Activated CD4-positive, alpha-beta T cell treated with anti-CD3 and anti-CD28 coated beads, Interleukin-2, amount 50 U/mL, for 4 hours (primary cell): ENCODE results near the gene SLC30A1.

Experiments used
- DNase-seq, 2 experiments: peaks; one replicate each; pipeline ENCODE4 v3.0.0-alpha.2; 2020

SLC30A1 gene

DNA sequence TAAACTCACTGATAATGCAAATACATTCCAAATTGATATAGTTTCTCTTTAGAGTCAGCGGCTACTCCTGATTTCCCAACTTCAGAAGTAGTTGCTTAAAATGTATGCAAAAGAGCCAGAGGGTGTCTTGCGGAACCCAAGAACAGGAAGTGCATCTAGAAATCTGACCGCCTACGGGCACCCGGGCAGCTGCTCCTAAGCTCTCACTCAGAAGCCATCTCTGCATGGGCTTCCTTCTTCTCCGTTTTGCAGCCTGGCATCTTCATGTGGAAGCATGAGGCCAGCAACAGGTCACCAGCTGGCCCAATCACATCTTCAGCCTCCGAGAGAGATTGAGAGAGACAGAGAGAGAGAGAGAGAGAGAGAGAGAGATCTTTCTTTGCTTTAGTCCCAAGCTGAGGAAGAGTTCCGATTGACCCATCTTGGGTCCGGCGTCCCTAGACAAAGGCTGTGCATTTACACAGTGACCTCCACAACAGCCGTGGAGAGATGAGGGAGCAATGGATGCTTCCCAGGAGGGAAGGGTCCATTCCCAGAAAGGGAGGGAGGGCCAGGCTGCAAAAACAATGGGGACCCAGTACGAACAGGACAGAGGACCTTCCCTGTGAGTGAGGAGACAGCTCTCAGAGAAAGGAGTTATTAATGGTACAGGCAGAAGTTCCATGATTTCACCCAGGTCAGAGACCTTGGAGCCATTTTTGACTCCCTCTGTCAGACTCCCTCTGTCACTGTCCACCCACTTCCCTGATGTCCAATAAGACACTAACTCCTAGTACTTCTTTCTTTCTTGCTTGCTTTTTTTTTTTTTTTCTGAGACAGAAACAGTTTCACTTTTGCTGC lies 28.2 kb upstream of the SLC30A1 start:
- DNase-seq = no peak

DNA sequence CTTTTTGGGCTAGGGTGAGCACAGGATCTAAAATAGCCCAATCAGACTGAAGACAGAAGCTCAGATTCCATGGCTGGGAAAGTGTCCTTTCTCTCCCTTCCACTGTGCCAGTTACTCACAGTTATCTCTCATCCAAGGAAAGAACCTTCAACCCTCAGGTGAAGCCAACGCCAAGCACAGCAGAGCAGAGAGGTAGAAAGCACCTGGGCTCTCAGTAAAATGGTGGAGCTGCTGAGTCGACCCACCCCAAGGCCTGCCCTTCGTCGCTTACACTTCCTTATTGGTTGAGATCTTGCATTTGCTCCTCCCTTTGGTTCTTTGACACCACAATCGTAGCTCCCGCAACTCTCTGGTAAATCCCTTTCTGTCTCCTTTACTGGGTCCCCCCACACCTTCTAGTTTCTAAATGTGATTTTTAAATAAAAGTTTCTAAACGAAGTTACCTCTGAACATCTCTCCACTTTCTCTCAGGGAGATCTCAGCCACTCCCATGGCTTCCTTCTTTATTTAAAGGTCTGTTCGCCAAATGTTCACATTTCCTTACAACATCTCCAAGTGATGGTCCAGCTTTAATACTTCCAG lies 27.5 kb upstream of the SLC30A1 start:
- no peak for DNase-seq

DNA sequence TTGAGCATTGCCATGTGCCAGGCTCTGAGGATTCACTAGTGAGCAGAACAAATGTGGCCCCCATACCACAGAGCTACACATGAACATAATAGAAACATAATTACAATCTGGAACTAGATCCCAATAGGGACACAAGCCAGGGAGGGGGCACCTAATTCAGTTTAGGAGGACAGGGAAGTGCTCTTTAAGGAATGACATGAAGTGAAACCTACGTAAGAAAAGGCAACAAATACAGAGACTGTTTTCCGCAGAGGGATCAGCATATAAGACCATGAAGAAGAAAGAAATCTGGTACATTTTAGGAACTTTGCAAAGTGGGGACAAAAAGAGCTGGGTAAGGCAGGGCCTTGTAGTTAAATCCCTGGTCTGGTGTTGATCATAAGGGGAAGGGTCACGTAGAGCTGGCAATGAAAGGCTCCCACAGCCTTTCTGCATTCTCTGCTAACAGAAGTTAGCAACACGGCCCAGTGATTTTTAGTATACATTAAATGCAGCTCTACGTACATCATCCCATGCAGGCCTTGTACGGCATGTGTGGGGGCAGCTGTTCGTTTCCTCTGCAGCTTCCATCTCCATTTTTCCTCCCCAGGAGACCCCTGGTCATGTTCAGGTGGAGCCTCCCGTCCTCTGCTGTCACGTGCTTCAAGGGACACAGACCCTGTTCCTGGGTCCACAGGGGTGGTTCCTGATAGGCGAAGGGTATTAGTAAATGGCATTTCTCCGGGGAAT lies 26.8 kb upstream of the SLC30A1 start:
- DNase-seq = no peak

DNA sequence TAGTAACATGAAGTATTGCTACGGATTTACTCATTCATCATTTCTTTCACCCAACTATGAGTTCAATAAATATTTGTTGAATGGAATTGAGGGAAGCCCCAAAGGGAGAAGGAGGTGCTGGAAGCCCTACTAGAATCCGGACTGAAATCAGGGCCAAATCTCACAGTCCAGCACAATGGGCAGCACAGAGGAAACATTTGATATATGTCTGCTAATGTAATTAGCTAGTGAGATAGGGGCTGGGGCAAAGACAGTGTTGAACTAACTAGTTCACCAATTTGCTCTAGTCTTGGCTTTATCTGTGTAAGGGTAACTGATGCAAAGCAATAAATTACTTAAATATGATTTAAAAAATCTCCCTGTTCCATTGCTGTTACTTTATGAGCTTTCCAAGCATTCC lies 26.1 kb upstream of the SLC30A1 start:
- no peak for DNase-seq

DNA sequence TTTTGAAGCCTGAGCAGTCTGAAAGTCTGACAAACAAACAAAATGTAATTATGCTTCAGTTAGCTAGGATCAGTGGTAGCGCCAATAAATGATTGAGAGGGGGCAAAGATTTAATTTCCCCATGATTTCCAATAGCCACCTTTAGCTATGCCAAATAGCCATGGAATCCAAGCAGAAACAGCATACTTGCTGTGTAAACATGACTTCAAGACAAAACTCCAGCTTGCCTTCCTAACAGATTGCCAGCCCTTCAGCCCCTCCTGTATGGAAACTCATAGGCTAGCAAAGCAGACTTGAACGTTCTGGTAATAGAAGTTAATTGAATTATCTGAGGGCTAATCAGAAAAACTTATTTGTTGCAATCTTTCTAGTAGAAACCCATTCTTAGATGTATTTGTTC lies 25.6 kb upstream of the SLC30A1 start:
- no peak for DNase-seq

DNA sequence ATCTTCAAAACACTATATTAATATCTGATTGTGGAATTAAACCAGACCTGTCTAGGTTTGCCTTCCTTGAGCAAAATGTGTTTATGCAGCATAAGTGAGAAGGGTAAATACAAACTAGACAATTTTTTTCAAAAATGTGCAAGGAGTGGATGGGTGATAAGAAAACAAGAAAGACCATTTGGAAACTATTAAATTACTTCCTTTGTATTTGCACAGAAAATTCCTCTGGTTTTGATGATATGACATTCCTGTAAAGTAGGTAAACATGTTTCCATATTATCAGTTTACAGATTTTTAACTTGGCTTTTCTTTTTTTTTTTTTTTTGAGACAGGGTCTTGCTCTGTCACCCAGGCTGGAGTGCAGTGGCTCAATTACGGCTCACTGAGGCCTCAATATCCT lies 24.8 kb upstream of the SLC30A1 start:
- no peak for DNase-seq

DNA sequence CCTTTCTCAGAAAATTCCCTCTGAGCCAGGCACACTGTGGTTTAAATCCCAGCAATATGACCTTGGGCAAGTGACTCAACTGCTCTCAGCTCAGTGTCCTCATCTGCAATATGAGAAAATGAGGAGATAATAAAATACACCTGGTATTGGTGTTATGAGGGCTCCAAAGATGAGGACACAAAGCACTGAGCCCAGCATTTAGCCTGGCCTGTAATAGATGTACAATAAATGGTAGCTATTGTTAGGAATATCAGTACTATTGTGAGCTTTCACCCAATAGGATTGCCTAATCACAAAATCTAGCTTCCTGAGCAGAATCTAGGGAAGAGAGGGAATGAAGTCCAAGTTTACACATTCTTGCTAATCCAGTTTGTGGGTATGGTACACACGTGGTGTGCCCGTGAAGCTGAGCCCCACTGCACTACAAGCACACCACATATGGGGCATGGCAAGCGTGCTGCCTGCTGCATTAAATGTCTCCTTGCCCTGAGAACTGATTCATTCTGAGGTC lies 24.3 kb upstream of the SLC30A1 start:
- no peak for DNase-seq

DNA sequence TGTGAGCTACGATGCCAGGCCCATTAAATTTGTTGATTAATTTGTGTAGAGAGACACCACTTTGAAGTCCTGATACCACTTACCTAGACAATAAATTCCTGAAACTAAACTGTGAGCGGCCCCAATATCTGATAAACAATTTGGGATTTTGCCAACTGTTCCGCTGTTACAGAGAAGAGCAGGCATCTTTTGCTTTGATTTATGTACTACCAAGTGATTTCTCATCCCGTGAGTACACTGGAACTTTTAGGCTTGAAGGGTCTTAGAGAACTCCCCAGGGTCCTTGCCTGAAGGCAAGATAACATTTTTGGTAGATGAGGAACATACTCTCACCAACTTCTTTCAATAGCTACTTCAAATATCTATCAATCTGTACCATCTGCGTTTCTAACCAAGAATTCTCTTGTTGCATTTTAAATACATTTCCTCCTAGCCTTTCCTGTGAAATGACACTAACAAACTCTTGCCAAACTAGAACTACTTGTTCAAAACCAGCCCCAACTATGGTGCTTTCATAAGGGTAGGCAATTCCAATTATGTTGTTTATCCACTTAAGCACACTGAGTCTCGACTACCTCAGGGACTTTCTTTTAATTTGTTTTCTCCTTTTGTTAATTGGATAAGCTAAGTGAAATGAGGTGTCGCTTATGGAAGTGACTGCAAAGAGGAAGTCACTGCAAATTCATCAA lies 23.2 kb upstream of the SLC30A1 start:
- DNase-seq = no peak

DNA sequence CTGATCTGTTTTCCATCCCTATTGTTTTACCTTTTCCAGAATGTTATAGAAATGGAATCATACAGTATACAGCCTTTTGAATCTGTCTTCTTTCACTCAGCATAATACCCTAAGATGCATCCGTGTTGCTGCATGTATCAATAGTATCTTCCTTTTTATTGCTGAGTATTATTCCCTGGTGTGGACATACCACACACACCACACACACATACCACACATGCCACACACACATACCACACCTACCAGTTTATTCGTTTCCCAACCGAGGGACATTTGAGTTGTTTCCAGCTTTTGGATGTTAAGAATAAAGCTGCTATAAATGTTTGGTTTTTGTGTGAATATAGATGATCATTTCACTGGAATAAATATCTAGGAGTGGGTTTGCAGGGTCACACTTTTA lies 22.2 kb upstream of the SLC30A1 start:
- no peak for DNase-seq

DNA sequence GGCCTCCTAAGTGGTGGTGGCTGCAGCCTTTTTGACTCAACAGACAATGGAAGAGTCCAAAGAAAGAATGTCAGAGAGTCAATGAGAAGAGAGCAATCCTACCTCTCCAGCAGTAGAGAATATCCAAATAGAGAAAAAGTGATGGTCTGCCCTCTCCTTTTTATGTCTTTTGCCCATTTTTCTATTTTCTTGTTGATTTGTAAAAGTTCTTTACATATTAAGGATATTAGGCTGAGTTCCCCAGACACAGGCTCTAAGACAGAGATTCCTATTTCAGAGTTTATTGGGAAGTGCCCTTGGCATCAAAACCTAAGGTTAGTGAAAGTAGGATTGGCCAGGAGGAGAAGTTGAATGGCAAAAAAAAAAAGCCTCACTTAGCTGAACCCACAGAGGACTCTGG lies 20.3 kb upstream of the SLC30A1 start:
- DNase-seq = no peak

DNA sequence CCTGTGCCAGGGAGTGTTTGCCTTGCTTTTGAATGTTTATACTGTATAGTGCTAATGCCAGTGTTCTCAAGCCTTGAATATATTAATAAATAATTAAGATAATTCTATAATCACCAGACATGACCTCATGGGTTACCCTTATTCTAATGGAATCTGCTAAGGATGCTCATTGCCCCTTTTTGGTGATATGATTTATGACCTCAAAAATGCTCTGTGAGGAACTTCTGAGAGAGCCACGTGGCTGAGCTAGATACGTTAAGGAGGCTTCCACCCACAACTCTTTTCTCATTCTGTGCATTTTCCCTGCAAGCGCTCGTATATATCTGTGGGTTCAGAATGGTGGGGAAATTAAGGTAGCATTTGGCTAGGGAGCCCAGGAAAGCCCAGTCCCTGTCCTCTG lies 19.6 kb upstream of the SLC30A1 start:
- no peak for DNase-seq

DNA sequence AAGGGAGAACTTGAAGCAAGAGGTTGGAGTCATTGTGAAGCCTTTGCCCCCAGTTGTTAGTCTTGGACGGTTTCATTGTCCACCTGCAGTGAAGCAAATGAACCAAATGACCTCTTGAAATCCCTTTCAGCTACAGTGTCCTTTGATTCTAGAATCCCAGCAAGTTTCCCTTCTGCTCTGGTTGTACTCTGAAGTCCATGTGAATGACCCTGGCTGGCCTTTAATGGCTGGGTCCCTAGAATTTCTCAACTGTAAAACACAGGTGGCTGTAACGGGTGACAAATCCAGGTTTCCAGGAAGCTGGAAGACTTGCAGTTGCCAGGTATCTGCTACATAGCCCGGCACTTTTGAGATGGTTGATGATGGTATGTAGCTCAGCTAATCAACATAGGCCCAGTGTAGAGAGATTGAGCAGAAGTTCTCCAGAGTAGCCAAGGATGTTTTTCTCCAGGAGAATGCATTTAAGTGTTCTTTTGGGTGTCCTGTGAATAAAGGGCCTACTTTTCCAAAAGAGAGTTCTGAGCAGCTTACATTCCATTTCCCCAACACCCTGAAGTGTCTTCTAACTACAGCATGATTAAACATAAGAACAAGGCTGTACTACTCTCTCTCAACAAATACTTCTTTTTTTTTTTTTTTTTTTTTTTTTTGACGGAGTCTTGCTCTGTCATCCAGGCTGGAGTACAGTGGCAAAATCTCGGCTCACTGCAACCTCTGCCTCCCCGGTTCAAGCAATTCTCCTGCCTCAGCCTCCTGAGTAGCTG lies 17.6 kb upstream of the SLC30A1 start:
- no peak for DNase-seq

DNA sequence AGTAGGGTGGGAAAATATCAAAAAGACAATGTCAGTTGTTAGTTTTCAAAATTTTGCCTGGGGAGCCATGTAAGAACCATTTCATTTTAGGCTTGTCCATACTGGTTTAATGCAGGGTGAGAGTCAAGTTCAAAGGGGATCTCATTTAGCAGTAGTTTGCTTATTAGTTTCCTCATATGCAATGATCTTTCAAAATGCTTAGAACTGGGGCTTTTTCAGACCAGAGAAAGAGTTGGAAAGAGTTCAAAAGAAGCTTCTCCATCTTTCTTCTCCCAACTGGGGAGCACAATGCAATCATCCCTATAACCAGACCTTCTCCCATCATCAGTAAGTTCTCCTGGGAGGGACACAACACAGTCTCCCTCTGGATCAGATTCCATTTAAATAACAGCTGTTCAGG lies 16.5 kb upstream of the SLC30A1 start:
- DNase-seq = no peak

DNA sequence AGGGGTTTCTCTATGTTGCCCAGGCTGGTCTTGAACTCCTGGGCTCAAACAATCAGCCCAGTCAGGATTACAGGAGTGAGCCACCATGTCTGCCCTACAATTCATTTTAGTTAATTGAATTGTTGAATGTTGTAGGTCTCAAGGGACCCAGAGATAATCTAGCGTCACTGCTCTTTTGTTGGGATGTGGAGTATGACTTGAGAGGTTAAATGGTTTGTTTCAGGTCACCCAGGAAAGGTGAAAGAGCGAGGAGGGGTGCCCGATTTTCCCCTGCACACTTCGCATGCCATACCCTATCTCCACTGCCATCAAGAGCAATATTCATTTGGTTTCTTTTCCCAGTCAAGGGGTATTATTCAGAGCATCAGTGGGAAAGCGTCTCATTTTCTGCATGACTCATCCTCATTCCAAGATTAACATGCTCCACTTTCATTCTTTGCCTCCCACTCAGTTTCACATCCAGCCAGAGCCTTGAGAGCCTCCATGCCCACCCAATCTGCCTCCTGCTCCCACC lies 13.1 kb upstream of the SLC30A1 start:
- DNase-seq = no peak

DNA sequence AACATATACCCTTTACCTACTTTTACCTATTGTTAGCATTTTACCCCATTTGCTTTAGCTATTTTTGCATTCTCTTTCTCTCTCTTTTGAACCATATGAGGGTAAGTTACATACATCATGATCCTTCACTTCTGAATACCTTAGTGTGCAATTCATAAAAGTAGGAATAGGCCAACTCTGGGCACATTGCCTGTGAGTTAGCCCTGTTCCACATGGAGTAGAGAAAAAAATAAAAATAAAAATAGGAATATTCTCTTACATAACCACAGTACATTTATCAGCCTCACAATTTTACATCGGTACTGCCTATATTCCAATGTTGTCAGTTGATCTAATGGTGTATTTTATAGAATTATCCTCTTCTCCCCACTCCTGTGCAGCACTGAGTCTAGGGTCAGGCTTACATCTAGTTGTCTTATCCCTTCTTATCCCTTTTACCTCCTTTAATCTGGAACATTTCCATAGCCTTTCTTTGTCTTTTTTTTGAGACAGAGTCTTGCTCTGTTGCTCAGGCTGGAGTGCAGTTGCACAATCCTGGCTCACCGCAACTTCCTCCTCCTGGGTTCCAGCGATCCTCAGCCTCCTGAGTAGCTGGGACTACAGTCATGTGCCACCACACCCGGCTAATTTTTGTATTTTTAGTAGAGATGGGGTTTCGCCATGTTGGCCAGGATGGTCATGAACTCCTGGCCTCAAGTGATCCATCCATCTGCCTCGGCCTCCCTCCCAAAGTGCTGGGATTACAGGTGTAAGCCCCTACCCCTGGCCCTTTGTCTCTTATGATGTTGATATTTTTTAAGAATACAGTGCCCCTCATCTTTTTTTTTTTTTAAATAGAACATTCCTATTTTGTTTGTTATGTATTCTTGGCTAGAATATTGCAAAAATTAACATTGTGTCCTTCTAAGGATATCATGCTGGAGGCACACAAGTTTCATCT lies 11.1 kb upstream of the SLC30A1 start:
- DNase-seq = no peak

DNA sequence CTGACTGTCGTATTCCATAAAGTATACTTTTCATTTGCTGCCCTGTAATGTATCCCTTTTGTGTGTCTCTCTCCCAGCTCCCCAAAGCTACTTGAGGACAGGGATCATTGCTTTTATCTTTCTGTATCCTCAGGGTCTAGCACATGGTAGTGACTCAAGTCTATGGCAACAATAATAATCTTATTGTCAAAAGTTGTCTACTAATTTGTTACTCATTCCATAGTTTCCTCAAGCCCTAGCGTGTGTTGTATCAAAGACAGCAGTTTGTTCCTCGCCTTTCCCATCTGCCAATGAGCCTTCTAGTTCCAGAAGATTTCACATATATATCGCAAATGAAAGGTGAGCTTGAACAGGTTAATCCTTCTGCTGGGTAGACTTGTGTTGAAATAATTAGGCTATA lies 9.8 kb upstream of the SLC30A1 start:
- DNase-seq = no peak

DNA sequence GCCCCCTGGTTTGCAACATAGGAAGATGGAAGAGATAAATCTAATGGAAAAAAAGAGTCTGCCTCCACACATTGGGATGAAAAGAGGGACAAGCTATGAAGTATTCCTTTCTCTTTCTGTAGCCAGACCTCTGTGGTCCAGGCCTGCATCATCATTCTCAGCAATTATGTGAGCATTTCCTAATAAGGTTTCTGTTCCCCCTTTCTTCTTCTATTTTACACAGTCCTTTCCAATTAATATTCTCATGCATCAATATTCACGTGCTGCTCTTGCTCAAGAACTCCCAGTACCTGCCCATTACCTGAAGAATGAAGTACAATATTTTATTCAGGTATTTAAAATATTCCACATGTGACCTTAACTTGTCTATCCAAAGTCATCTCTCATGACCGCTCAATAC lies 8.2 kb upstream of the SLC30A1 start:
- no peak for DNase-seq

DNA sequence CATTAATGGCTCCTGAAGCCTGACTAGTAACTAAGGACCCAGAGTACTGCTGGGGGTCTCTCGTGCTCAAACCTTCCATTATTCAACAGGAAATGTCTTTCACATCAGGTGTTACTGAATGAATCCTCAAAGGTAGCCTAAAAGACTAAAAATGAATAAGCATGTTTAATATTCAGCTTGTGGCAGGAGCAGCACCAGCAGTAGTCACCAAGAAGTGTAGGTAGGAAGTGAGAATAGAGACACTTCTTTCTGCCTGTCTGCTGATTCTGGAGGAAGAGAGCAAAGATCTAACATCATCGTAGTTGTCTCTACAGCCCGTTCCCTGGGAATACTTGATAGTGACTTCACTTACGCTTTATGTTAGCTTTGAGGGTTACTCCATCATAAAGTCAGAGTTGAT lies 7.6 kb upstream of the SLC30A1 start:
- DNase-seq = no peak

DNA sequence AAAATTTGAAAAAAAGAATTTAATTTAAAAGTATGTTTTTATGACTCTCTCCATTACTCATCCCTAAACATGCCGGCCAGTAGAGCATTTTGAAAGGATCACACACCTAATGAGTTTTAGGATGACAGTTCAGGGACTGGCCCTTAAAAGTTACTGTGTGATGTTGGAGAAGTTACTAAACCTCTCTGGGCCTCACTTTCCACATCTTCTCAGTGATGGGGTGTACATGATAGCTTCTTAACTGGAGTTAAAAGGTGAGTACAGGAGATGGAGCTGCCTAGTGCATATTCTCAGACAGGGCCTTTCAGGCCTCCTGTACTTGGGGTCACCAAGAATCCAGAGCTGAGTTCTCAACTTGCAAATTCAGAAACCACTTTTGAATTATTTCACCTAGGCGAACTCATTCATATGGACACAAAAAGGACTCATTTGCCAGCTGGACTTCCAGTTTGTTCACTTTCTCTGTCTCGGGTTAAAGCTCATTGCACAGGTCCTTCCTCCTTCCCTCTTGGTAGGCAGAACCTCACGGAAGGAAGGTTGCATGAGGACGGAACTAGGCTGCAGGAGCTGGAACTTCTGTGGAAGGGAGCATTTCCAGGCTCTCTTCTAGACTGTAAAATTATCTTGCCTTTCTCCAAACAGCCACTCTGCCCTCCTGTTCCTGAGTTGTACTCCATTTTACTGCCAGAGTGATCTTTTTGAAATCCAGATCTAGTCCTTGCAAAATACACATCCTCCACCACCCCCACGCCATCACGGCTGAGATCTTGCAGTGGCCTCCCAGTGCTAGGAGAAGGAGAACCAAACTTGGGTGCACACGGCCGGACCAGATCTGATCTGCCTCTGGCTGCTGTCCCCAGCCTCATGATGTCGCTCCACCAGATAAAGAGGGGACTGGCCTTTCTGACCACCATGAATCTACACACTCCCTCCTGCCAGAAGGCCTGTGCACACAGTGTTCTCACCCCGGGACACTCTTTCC lies 4.3 kb upstream of the SLC30A1 start:
- DNase-seq = no peak

DNA sequence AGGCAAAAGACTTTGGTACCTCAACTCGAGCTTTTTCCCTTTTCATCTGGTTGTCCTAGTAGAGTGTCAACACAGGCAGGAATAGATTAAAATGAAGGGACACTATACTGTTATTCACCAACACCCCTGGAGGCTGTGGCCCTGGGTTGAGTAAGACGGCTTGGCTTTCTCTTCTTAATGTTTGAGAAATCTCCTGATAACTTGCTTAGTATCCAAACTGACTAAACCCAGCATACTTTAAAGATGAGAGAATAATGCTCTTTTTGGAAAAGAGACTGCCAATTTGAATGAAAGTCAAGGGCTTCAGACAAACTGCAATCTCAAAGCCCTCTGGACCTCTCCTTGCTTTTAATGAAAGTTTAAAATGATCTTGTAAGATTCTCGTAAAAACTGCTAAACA lies 2.6 kb upstream of the SLC30A1 start:
- no peak for DNase-seq
